HG02798 (cell line): ENCODE measurements around the gene TMOD1.
"Not testable (repeated sequence)": the region's sequence is repeated elsewhere in the genome, so short reads cannot be mapped to it uniquely, and the experiment has no call there.

Experiments used
- ATAC-seq: cut with Tn5 transposase; IDR thresholded peaks from one replicate; pipeline ENCODE4 v1.9.1; 2021; ENCODE audit warnings: mild to moderate bottlenecking; ENCODE audit not compliant: unreplicated experiment, poor library complexity

TMOD1 gene

GRCh38 chr9:97562542-97562941 is 61.1 kb downstream of the TMOD1 start:
- no peak for ATAC-seq

DNA sequence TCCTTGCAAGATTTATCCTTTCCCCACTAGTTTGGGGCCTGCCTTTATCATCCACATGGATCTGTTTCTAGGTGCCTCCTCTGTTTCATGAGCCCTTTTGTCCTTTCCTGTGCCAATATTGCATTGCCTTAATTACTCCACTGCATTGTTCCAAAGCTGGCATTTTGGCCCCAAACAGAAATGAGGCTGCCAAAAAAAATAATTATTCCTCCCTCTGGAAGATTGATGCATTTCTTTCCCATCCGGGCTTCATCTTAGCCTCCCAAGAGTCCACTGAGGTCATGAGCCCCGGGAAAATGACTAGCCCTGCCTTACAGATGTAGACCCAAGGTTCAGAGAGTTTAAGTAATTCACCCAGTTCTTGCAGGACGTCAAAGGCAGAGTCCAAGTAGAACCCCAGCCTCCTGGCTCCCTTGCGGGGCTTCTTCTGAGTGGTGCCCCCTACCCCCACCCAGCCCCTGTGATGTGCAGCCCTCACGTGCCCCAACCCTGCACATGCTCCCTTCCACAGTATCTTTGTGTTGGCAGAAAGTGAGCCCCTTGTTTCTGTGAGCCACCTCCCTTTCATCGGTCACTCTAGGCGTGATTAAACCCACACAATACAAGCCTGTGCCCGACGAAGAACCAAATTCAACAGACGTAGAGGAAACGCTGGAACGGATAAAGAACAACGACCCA is 62.1 kb downstream of the TMOD1 start:
- no peak for ATAC-seq

DNA sequence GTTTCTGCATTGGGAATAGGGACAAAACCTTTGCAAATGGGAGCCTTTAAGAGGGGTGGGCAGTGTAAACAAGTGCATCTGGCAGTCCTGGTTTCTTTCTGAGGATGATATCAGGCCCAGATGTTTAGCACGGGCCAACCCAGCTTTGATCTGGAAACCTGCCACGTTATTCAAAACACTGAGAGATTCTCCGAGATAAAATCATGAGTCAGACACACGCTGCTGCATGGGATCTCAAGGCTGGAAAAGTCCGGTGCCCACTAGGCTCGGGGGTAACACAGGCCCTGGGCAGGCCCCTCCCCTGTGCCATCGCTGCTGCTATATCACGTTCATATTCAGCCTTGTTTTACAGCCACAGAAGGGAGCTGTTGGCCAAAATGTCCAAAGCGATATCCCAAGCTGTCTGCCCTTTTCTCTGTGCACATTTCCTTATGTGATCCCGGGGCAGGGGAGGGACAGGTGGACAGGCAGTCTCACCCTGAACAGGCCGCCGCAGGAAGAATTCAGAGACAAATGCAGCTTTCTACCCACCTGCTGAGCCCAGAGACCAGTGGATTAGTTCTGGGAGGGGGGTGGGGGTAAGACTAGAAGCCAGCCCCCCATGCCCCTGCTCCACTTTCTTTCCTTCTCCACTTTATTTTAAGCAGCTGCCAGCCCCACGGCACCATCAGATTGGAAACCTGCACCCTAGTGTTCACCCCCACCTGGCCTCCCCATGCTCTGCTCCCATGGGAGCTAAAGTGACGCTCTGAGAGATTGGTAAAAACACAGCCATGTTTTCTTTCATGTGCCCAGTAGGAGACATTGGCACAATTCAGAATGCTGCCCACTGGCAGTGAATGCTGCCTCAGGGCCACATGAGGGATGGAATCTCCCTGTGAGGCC is 63.1 kb downstream of the TMOD1 start:
- no peak for ATAC-seq

DNA sequence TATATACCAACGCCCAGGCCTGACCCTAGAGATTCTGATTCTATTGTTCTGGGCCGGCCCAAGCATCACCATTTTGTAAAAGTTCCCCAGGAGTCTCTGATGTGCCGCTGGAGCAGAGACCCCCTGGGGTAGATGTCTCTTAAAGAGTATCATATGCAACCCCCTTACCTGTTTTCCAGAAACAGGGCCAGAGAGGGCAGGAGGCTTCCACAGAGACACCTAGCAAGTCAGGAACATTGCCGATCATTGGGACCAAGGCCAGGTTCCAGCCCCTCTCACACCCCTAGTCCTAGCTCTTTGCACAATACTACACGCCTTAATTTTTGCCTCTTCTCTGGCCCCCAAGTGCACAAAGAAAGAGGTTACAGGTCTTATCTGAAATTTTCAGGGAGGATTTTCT is 63.8 kb downstream of the TMOD1 start:
- no peak for ATAC-seq

- ATAC-seq, result no peak
These were observed 65.9 kb downstream of the TMOD1 start for GRCh38 chr9:97567182-97567893.

- ATAC-seq, result no peak
These were observed 66.4 kb downstream of the TMOD1 start for GRCh38 chr9:97567894-97568202.

GRCh38 chr9:97568461-97569275 is 67.2 kb downstream of the TMOD1 start:
- no peak for ATAC-seq

- ATAC-seq, result no peak
These were observed 69.4 kb downstream of the TMOD1 start for GRCh38 chr9:97570899-97571298.

DNA sequence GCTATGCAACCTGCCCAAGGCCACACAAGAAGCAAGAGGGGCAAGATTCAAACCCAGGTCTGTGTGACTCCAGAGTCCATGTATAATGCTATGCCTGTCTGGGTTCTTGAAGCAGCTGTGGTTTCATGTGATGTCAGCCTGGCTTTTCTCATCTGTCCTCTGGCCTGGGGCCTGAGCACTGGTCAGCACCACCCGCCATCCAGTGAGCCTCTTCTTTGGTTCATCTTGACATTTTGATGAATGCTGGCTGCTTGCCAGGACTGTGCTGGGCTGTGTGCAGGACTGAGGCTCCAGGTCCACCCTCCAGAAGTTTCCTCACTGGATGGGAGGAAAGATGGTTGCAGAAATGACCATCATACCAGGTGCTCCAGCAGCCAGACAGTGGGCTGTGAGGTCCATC is 70.2 kb downstream of the TMOD1 start:
- ATAC-seq, result no peak

DNA sequence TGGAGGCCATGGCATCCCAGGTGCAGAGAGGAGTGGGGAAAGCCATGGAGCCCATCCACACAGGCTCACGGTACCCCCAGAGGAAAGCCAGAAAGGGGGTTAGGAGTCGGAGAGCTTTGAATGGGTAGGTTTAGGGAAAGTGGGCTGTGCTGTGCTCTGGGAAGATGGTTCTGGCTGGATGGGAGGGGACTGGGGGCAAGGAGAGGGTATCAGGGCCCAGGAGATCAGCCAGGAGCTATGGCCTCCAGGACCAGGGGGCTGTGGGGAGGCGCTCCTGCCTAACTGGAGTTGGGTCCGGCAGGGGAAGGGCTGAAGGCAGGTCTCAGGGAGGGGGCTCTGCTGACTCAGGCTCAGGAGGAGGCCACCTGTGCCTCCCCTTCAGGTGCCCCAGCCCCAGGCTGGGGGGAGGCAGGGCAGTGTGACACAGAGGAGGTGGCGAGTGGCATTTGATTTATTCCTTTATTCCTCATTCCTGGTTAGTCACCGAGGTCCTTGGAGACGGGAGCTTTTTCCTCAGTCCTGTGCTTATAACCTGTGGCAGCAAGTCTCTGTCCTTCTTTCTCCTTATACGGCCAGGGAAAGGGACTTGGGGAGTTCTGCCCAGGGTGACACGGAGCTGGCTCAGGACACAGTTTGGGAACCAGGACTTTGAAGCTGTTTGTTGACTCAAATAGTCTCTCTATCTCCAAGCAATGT is 70.9 kb downstream of the TMOD1 start:
- no peak for ATAC-seq

DNA sequence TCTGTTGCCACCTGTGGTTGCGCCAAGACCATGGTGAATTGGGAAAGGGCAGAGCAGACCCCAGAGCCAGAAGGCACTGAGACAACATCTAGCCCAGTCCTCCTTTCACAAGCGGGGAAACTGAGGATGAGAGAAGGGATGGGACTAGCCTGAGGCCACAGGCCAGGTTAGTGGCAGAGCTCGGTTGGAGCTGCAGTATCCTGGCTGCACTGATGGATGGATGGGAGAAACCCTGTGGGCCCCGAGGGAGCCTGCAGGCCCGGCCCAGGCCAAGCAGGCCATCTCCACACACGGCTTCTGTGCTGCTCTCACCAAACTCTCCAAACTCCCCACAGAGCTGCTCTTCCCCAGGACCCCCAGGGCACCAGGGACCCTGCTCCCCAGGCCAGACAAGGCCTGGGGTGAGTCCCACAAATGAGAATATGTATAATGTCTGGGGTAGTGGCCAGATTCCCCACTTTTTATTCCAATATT is 71.5 kb downstream of the TMOD1 start:
- ATAC-seq, result no peak

- no peak for ATAC-seq
These were observed 72.1 kb downstream of the TMOD1 start for GRCh38 chr9:97573482-97574073.

DNA sequence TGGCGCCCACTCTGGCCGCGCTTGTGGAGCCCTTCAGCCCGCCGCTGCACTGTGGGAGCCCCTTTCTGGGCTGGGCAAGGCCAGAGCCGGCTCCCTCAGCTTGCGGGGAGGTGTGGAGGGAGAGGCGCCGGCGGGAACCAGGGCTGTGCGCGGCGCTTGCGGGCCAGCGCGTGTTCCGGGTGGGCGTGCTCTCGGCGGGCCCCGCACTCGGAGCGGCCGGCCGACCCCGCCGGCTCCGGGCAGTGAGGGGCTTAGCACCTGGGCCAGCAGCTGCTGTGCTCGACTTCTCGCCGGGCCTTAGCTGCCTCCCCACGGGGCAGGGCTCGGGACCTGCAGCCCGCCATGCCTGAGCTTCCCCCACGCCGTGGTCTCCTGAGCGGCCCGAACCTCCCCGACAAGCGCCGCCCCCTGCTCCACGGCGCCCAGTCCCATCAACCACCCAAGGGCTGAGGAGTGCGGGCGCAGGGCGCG is 72.7 kb downstream of the TMOD1 start:
- ATAC-seq, result not testable (repeated sequence)

- not testable (repeated sequence) for ATAC-seq
These were observed 73.6 kb downstream of the TMOD1 start for GRCh38 chr9:97574921-97575672.

DNA sequence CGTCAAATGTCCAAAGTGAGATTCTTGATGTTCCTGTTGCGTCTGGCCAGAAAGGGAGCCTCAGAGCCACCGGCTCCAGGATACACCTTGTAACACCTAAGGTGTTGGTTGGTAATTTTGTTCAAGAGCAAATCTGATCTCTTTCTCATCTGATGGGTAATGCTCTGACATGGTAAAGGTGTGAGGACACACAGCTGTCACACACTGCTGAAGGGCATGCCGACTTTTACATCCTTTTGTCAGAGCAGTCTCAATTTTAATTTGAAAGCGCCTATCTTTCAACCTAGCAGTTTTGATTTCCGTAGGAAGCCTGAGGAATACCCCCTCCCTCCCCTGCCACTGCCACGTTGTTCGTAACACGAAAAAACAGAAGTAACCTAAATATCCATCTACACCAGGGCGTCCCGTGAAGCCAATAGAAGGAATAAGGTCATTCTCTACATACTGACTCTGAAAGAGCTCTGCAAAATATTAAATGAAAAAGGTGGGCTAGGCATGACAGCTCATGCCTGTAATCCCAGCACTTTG is 74.3 kb downstream of the TMOD1 start:
- ATAC-seq, result no peak

- ATAC-seq, result no peak
These were observed 75.6 kb downstream of the TMOD1 start for GRCh38 chr9:97577051-97577450.

DNA sequence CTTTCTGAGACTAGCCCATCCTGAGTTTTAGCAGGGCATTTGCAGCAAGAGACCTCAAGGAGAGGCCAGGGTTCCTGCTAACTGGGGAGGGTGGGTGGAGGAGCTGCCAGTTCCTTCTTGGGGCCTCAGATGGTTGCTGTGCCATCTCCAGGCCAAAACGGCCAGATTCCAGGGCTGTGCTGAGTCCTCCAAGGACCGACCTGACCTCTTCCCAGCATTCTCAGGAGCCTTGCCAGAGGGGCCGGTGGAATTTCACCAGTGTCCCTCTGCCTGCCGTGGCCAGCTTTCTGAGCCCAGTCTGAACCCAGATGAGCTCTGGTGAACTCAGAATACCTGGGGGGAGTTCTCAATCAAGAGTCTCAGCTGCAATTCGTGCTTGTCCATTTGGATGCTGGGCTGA is 77.4 kb downstream of the TMOD1 start:
- no peak for ATAC-seq

DNA sequence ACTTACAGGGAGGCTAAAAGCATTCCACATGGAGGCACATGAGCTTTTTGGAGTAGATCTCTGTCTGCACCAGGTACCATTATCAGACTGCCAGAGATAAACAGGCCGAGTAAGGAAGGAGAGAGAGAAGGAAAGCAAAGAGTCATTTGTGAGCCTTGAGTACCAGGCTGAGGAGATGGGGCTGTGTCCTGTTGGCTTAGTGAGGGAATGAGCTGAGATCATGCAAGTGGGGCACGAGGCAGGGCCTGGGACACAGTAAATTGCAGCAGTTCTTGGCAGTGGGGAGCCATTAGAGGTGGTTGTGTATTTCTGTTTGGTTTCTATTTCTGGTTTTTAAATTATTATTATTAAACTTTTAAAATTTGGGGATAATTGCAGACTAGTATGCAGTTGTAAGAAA is 78.4 kb downstream of the TMOD1 start:
- ATAC-seq, result no peak
